Stimulated activated CD4-positive, alpha-beta T cell treated with anti-CD3 and anti-CD28 coated beads, Interleukin-4, amount 100 ng/mL, for 1 hour (primary cell): Measurements from ENCODE around the gene LAMB1.
"Not testable (repeated sequence)": the region's sequence is repeated elsewhere in the genome, so short reads cannot be mapped to it uniquely, and the experiment has no call there.

Experiments used
- DNase-seq: peaks from one replicate; pipeline ENCODE4 v3.0.0-alpha.2; 2020

LAMB1 gene

GRCh38 chr7:107909445-107909844, 93.5 kb downstream of the LAMB1 start:
- no peak for DNase-seq

GRCh38 chr7:107907790-107908189, 95.2 kb downstream of the LAMB1 start:
- no peak for DNase-seq

GRCh38 chr7:107902381-107902780, 100.6 kb downstream of the LAMB1 start:
- no peak for DNase-seq

GRCh38 chr7:107900496-107901015, 102.4 kb downstream of the LAMB1 start:
- no peak for DNase-seq

GRCh38 chr7:107898997-107899594, 103.9 kb downstream of the LAMB1 start:
- DNase-seq = no peak

GRCh38 chr7:107892367-107892741, 110.6 kb downstream of the LAMB1 start:
- DNase-seq = not testable (repeated sequence)

- DNase-seq = no peak
Measured at GRCh38 chr7:107891636-107892366, 111.2 kb downstream of the LAMB1 start.

GRCh38 chr7:107890962-107891635, 111.9 kb downstream of the LAMB1 start, which contains the start of gene DLD:
TSS of gene DLD (plus strand) at chr7:107891183. CDS start at chr7:107891251, 68 bp downstream.
- peak; percentile 93 for DNase-seq

- DNase-seq = no peak
Measured at GRCh38 chr7:107890493-107890961, 112.4 kb downstream of the LAMB1 start.

- DNase-seq = no peak
Measured at GRCh38 chr7:107889992-107890391, 113.0 kb downstream of the LAMB1 start.

GRCh38 chr7:107887827-107888226, 115.1 kb downstream of the LAMB1 start:
- DNase-seq = not testable (repeated sequence)

GRCh38 chr7:107884066-107884818, 118.7 kb downstream of the LAMB1 start:
- no peak for DNase-seq

GRCh38 chr7:107882766-107883165, 120.2 kb downstream of the LAMB1 start:
- DNase-seq = no peak

- DNase-seq = peak; percentile 27
Measured at GRCh38 chr7:107879400-107880035, 123.4 kb downstream of the LAMB1 start.

GRCh38 chr7:107878636-107879035, 124.3 kb downstream of the LAMB1 start:
- DNase-seq = no peak

GRCh38 chr7:107877731-107878382, 125.1 kb downstream of the LAMB1 start:
- DNase-seq = no peak

GRCh38 chr7:107876916-107877315, 126.0 kb downstream of the LAMB1 start:
- no peak for DNase-seq

GRCh38 chr7:107874605-107875446, 128.1 kb downstream of the LAMB1 start:
- no peak for DNase-seq

- DNase-seq = no peak
Measured at GRCh38 chr7:107874111-107874510, 128.8 kb downstream of the LAMB1 start.
